C4-2B (cell line): Measurements from ENCODE around the gene SWI5.

Source experiments
- H3K27ac ChIP-seq: fragments of 450-650 bp; 2 replicates; pipeline ENCODE4 v1.5.1; 2017
- CTCF ChIP-seq: fragments of 450-650 bp; conservative IDR thresholded peaks from 2 replicates; pipeline ENCODE4 v1.5.1; 2017; ENCODE audit warnings: mild to moderate bottlenecking
- ZFX ChIP-seq: fragments of 450-650 bp; IDR thresholded peaks from 2 replicates; pipeline ENCODE4 v1.6.1; 2017

The SWI5 gene

GRCh38 chr9:128260340-128260739 is 15.7 kb upstream of the SWI5 start:
- no peak for TF ChIP-seq CTCF
- no peak for TF ChIP-seq ZFX
- H3K27ac ChIP-seq = no peak overlapping the region

GRCh38 chr9:128262687-128263086 is 13.4 kb upstream of the SWI5 start:
- H3K27ac ChIP-seq = no peak overlapping the region
- TF ChIP-seq ZFX = no peak
- no peak for TF ChIP-seq CTCF

- TF ChIP-seq CTCF (no peak), ZFX (no peak)
- no peak overlapping the region for H3K27ac ChIP-seq
Observed at GRCh38 chr9:128265348-128265847, 10.7 kb upstream of the SWI5 start.

GRCh38 chr9:128266868-128267590 is 9.0 kb upstream of the SWI5 start:
- no peak for TF ChIP-seq CTCF
- TF ChIP-seq ZFX = no peak
- H3K27ac ChIP-seq = no peak overlapping the region

- no peak for TF ChIP-seq CTCF
- no peak for TF ChIP-seq ZFX
- peak overlapping the region; percentile 25 for H3K27ac ChIP-seq
Observed at GRCh38 chr9:128271112-128271511, 5.0 kb upstream of the SWI5 start.

GRCh38 chr9:128271512-128271911 is 4.6 kb upstream of the SWI5 start:
- TF ChIP-seq ZFX (no peak), CTCF (no peak)

GRCh38 chr9:128274245-128274644 is 1.8 kb upstream of the SWI5 start:
- TF ChIP-seq CTCF (no peak), ZFX (no peak)
- H3K27ac ChIP-seq = no peak overlapping the region

More at GRCh38 chr9:128271512-128271911, 4.6 kb upstream of the SWI5 start:
- H3K27ac ChIP-seq = peak overlapping the region; percentile 25
